HG02852 (cell line): Measurements from ENCODE around the gene ELOB.
"Not testable (repeated sequence)": the region's sequence is repeated elsewhere in the genome, so short reads cannot be mapped to it uniquely, and the experiment has no call there.

ENCODE experiments used
- ATAC-seq: cut with Tn5 transposase; IDR thresholded peaks from one replicate; pipeline ENCODE4 v1.9.1; 2021; ENCODE audit warnings: mild to moderate bottlenecking, moderate library complexity; ENCODE audit not compliant: unreplicated experiment

ELOB gene

GRCh38 chr16:2724816-2725348 lies 52.2 kb downstream of the ELOB start:
- no peak for ATAC-seq

GRCh38 chr16:2724088-2724676 lies 52.9 kb downstream of the ELOB start:
- no peak for ATAC-seq

- not testable (repeated sequence) for ATAC-seq
Measured at GRCh38 chr16:2721634-2722173, 55.4 kb downstream of the ELOB start.
